Activated CD8-positive, alpha-beta memory T cell treated with anti-CD3 and anti-CD28 coated beads, Interleukin-2, amount 10 ng/mL, durations not matched to agents 7 days and 5 days (primary cell): Measurements from ENCODE around the gene PIK3R1. TPM values are rescaled to one million over a fixed set of nuclear protein-coding genes. Genes with fewer than 3 reads are reported as not detected.

Source experiments
- ATAC-seq: fragments of 150-1000 bp; cut with Tn5 transposase; one replicate; pipeline ENCODE4 v1.10.0; 2021; ENCODE audit warnings: moderate library complexity
- CTCF ChIA-PET: fragments of 350-600 bp; sonication (Branson Sonifier 250); formaldehyde crosslinking; loops from one replicate; lab custom pipeline; 2021; ENCODE audit warnings: antibody characterized with exemption; lab: Charles Lee
- DNase-seq: peaks from one replicate; pipeline ENCODE4 v3.0.0-alpha.2; 2020
- H3K27ac Mint-ChIP-seq: one replicate; pipeline ENCODE4 v1.8.0; 2021; ENCODE audit warnings: mild to moderate bottlenecking, mixed read lengths
- H3K27me3 Mint-ChIP-seq: one replicate; pipeline ENCODE4 v1.8.0; 2021; ENCODE audit warnings: mixed read lengths
- H3K36me3 Mint-ChIP-seq: one replicate; pipeline ENCODE4 v1.8.0; 2021; ENCODE audit warnings: mild to moderate bottlenecking, mixed read lengths
- H3K4me1 Mint-ChIP-seq: one replicate; pipeline ENCODE4 v1.8.0; 2021; ENCODE audit warnings: mixed read lengths
- H3K4me3 Mint-ChIP-seq: one replicate; pipeline ENCODE4 v1.8.0; 2021; ENCODE audit warnings: mild to moderate bottlenecking, moderate library complexity, mixed read lengths
- H3K9me3 Mint-ChIP-seq: one replicate; pipeline ENCODE4 v1.8.0; 2022; ENCODE audit warnings: low read depth, mixed read lengths
- total RNA-seq, 2 experiments: library from RNA; stranded (reverse); gene quantifications; one replicate each; pipeline ENCODE4 v1.2.3, GENCODE V29; 2021

PIK3R1 gene
- total RNA-seq, 2 experiments from 2014 or later: 78.4 to 84.7 TPM

- no peak for DNase-seq
- CTCF ChIA-PET: no interaction called here
- H3K4me1 Mint-ChIP-seq: peaks cover 19% of the 10 kb centered on the region
- no peaks in the 10 kb centered on the region for H3K36me3 Mint-ChIP-seq
- peaks cover 13% of the 10 kb centered on the region for H3K27me3 Mint-ChIP-seq
- no peak overlapping the region for H3K27ac Mint-ChIP-seq
- ATAC-seq: no peak
- no peaks in the 10 kb centered on the region for H3K9me3 Mint-ChIP-seq
- no peak overlapping the region for H3K4me3 Mint-ChIP-seq
Measured at GRCh38 chr5:68330574-68330973, 115.0 kb downstream of the PIK3R1 start.

GRCh38 chr5:68331192-68332079 lies 115.9 kb downstream of the PIK3R1 start:
- Mint-ChIP-seq H3K4me3 (no peak overlapping the region), H3K27me3 (peaks cover 10% of the 10 kb centered on the region), H3K36me3 (no peaks in the 10 kb centered on the region), H3K9me3 (no peaks in the 10 kb centered on the region), H3K4me1 (peaks cover 19% of the 10 kb centered on the region), H3K27ac (no peak overlapping the region)
- no peak for DNase-seq
- ATAC-seq: no peak
- CTCF ChIA-PET: no interaction called here

- no peak overlapping the region for H3K27ac Mint-ChIP-seq
- peaks cover 7% of the 10 kb centered on the region for H3K27me3 Mint-ChIP-seq
- CTCF ChIA-PET: no interaction called here
- H3K4me1 Mint-ChIP-seq: peaks cover 19% of the 10 kb centered on the region
- H3K4me3 Mint-ChIP-seq: no peak overlapping the region
- DNase-seq (no peak), ATAC-seq (no peak)
- H3K36me3 Mint-ChIP-seq: no peaks in the 10 kb centered on the region
- H3K9me3 Mint-ChIP-seq: no peaks in the 10 kb centered on the region
Measured at GRCh38 chr5:68332080-68332451, 116.5 kb downstream of the PIK3R1 start.

GRCh38 chr5:68332556-68332955 lies 117.0 kb downstream of the PIK3R1 start:
- no peaks in the 10 kb centered on the region for H3K36me3 Mint-ChIP-seq
- CTCF ChIA-PET: no interaction called here
- H3K27me3 Mint-ChIP-seq: peaks cover 6% of the 10 kb centered on the region
- peaks cover 19% of the 10 kb centered on the region for H3K4me1 Mint-ChIP-seq
- H3K4me3 Mint-ChIP-seq: no peak overlapping the region
- H3K9me3 Mint-ChIP-seq: no peaks in the 10 kb centered on the region
- no peak overlapping the region for H3K27ac Mint-ChIP-seq
- DNase-seq (no peak), ATAC-seq (no peak)

- ATAC-seq: no peak
- Mint-ChIP-seq H3K36me3 (no peaks in the 10 kb centered on the region), H3K4me3 (no peak overlapping the region), H3K4me1 (peaks cover 19% of the 10 kb centered on the region), H3K27ac (no peak overlapping the region), H3K27me3 (no peaks in the 10 kb centered on the region), H3K9me3 (no peaks in the 10 kb centered on the region)
- DNase-seq: no peak
- CTCF ChIA-PET: no interaction called here
Measured at GRCh38 chr5:68333649-68334552, 118.3 kb downstream of the PIK3R1 start.

GRCh38 chr5:68334553-68334886 lies 119.0 kb downstream of the PIK3R1 start:
- DNase-seq: no peak
- Mint-ChIP-seq H3K27me3 (peaks cover 3% of the 10 kb centered on the region), H3K4me1 (peaks cover 19% of the 10 kb centered on the region), H3K36me3 (no peaks in the 10 kb centered on the region), H3K9me3 (no peaks in the 10 kb centered on the region), H3K27ac (no peak overlapping the region), H3K4me3 (no peak overlapping the region)
- ATAC-seq: no peak
- CTCF ChIA-PET: no interaction called here

GRCh38 chr5:68335075-68335474 lies 119.5 kb downstream of the PIK3R1 start:
- Mint-ChIP-seq H3K27me3 (peaks cover 3% of the 10 kb centered on the region), H3K4me3 (no peak overlapping the region), H3K9me3 (no peaks in the 10 kb centered on the region), H3K36me3 (no peaks in the 10 kb centered on the region), H3K27ac (no peak overlapping the region), H3K4me1 (peaks cover 22% of the 10 kb centered on the region)
- CTCF ChIA-PET: no interaction called here
- DNase-seq: no peak
- ATAC-seq: no peak

- CTCF ChIA-PET: interaction anchor here (0.6 kb wide), 1 partner anchor 28 kb away, joined by 3 read pairs; no protein-coding TSS in a partner anchor
- Mint-ChIP-seq H3K27ac (no peak overlapping the region), H3K27me3 (peaks cover 3% of the 10 kb centered on the region), H3K4me1 (peaks cover 27% of the 10 kb centered on the region), H3K36me3 (no peaks in the 10 kb centered on the region), H3K4me3 (no peak overlapping the region), H3K9me3 (no peaks in the 10 kb centered on the region)
- DNase-seq (no peak), ATAC-seq (no peak)
Measured at GRCh38 chr5:68336200-68336599, 120.6 kb downstream of the PIK3R1 start.

GRCh38 chr5:68337235-68337634 lies 121.7 kb downstream of the PIK3R1 start:
- Mint-ChIP-seq H3K27me3 (peaks cover 3% of the 10 kb centered on the region), H3K4me3 (no peak overlapping the region), H3K27ac (no peak overlapping the region), H3K4me1 (peaks cover 29% of the 10 kb centered on the region), H3K36me3 (peaks cover 5% of the 10 kb centered on the region), H3K9me3 (no peaks in the 10 kb centered on the region)
- ATAC-seq (no peak), DNase-seq (no peak)
- CTCF ChIA-PET: no interaction called here

GRCh38 chr5:68339921-68340321 lies 124.4 kb downstream of the PIK3R1 start:
- Mint-ChIP-seq H3K27me3 (peaks cover 3% of the 10 kb centered on the region), H3K4me3 (no peak overlapping the region), H3K4me1 (peaks cover 42% of the 10 kb centered on the region), H3K9me3 (no peaks in the 10 kb centered on the region), H3K27ac (no peak overlapping the region), H3K36me3 (peaks cover 5% of the 10 kb centered on the region)
- ATAC-seq (no peak), DNase-seq (no peak)
- CTCF ChIA-PET: no interaction called here

GRCh38 chr5:68341006-68341405 lies 125.5 kb downstream of the PIK3R1 start:
- peaks cover 46% of the 10 kb centered on the region for H3K4me1 Mint-ChIP-seq
- no peak overlapping the region for H3K27ac Mint-ChIP-seq
- H3K27me3 Mint-ChIP-seq: peaks cover 3% of the 10 kb centered on the region
- no peak overlapping the region for H3K4me3 Mint-ChIP-seq
- ATAC-seq (no peak), DNase-seq (no peak)
- H3K36me3 Mint-ChIP-seq: peaks cover 5% of the 10 kb centered on the region
- CTCF ChIA-PET: no interaction called here
- no peaks in the 10 kb centered on the region for H3K9me3 Mint-ChIP-seq

GRCh38 chr5:68342693-68343092 lies 127.1 kb downstream of the PIK3R1 start:
- Mint-ChIP-seq H3K4me3 (no peak overlapping the region), H3K36me3 (peaks cover 5% of the 10 kb centered on the region), H3K27ac (no peak overlapping the region), H3K9me3 (peaks cover 4% of the 10 kb centered on the region), H3K4me1 (peaks cover 49% of the 10 kb centered on the region), H3K27me3 (peaks cover 3% of the 10 kb centered on the region)
- DNase-seq (no peak), ATAC-seq (no peak)
- CTCF ChIA-PET: interaction anchor here (1.2 kb wide), 1 partner anchor 15 kb away, joined by 4 read pairs; no protein-coding TSS in a partner anchor

GRCh38 chr5:68343421-68343826 lies 127.9 kb downstream of the PIK3R1 start:
- Mint-ChIP-seq H3K4me1 (peaks cover 49% of the 10 kb centered on the region), H3K36me3 (peaks cover 9% of the 10 kb centered on the region), H3K4me3 (no peak overlapping the region), H3K27ac (no peak overlapping the region), H3K9me3 (peaks cover 4% of the 10 kb centered on the region), H3K27me3 (peaks cover 3% of the 10 kb centered on the region)
- ATAC-seq: peak; percentile 78
- DNase-seq: peak; percentile 51
- CTCF ChIA-PET: interaction anchor here (1.2 kb wide), 1 partner anchor 15 kb away, joined by 4 read pairs; no protein-coding TSS in a partner anchor
